Bone marrow (tissue), 2 donors: Measurements from ENCODE around the gene MNAT1.
"Not testable (repeated sequence)": the region's sequence is repeated elsewhere in the genome, so short reads cannot be mapped to it uniquely, and the experiment has no call there.

Experiments used
- DNase-seq, 2 donors: peaks; one replicate each; lab custom pipeline; 2025; lab: John Stamatoyannopoulos, UW

MNAT1 gene

DNA sequence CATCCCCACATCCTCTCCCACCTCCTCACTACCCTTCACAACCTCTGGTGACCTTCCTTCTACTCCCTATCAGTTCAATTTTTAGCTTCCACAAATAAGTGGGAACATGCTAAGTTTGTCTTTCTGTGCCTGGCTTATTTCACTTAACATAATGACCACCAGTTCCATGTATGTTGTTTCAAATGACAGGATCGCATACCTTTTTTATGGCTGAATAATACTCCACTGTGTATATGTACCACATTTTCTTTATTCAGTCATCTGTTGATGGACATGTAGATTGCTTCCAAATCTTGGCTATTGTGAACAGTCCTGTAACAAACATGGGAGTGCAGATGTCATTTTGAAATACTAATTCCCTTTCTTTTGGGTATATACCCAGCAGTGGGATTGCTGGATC is 147.7 kb downstream of the MNAT1 start:
- DNase-seq = no peak

DNA sequence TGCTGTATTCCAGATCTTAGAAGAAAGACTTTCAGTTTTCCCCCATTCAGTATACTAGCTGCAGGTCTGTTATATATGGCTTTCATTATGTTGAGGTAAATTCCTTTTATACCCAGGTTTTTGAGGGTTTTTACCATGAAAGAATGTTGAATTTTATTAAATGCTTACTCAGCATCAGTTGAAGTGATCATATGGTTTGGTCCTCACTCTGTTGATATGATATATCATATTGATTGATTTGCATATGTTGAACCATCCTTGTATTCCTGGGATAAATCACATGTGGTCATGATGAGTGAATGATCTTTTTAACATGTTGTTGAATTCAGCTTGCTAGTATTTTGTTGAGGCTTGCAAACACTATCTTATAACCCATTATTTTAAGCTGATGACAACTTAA is 149.6 kb downstream of the MNAT1 start:
- DNase-seq = no peak

DNA sequence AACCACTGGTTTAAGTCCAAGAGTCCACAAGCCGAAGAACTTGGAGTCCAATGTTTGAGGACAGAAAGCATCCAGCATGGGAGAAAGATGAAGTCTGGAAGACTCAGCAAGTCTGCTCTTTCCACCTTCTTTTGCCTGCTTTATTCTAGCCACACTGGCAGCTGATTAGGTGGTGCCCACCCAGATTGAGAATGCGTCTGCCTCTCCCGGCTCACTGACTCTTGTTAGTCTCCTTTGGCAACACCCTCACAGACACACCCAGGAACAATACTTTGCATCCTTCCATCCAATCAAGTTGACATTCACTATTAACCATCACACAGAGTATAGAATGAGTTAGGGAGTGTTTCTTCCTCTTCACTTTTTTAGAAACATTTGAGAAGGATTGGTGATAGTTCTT is 156.1 kb downstream of the MNAT1 start:
- DNase-seq = not testable (repeated sequence)

DNA sequence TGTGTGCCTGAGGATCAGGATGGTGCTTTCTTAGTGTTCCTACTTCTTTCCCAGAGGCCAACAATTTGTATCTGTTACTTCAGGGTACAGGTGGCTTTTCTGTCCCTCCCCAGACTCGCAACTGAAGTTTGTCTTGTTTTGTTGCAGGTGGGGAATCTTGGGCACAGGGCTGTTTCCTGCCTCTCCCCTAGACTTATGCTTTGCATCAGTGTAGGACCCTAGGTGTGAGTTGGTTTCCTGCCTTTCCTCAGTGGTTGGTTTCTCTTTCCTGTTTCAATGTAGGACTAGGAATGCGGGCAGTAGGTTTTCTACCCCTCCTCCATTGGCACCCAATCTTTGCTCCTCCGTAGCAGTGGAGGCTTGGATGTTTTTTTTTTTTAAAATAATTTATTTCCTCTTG is 159.3 kb downstream of the MNAT1 start:
- no peak for DNase-seq

DNA sequence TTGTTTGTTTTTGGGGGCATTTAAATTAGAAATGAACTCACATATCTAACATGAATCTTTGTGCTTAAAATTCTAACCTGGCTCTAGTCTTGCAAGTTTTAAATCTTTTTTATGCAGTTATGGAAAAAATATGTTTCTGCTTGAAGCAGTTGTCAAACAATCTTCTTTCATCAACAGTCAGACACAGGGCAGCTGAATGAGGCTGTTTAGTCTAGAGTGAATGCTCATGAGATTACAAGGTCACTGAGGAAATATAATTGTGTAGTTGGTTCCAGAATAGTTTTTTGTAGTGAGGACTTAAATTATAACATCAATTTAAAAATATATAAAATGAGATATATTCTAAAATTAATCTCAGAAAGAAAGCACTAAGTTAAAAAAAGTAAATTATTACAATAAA is 169.8 kb downstream of the MNAT1 start:
- no peak for DNase-seq

DNA sequence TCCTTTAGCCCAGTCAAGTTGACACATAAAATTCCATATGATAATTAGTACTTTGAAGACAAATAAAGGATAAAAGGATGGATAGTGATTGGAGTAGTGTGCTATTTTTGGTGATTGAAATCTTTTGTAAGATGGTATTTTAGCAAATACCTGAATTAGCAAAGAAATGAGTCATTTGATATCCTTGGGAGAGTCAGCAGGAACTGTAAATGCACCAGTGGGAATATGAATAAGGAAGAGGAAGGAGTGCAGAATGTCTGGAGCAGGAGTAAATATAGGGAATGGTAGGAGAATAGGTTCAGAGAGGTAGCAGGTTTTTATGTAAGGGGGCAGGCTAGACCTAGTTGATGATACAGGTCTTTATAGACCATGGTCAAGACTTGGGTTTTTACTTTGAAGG is 171.4 kb downstream of the MNAT1 start:
- DNase-seq = no peak

DNA sequence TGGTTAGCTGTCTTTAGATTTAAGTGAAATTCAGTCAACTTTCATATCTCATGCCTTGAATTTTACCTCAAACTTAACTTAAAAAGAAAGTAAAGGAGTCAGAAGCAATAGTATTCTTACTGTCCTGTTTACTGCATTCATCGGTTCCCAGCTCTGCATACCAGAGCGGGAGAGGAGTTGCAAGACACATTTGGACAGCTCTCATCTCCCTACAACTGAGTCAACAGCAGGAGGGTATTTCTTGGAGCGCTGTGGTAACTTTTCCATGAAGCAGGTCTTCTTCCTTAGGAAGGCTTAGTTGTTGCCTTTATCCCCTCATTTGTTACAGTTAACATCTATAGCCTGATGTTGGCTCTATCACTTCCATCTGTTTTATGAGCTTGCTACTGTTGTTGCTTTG is 181.2 kb downstream of the MNAT1 start:
- DNase-seq = no peak

DNA sequence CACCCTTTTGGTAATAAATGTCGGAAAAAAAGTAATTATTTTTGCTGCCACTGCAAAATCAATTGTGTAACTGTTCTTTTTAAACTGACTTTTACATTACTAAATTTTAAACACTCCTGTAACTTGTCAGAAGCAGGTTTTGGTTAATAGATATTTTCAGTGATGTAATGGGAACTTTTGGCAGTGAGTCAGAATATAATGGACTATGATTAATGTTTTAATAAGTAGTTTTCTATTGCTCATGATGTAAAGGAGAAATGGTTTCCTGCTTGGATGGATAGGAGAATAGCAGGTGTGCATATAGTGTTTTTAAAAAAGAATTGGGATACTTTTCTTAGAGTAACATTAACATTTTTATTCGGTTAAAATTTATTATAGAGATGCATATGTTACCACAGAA is 187.5 kb downstream of the MNAT1 start:
- DNase-seq = no peak

DNA sequence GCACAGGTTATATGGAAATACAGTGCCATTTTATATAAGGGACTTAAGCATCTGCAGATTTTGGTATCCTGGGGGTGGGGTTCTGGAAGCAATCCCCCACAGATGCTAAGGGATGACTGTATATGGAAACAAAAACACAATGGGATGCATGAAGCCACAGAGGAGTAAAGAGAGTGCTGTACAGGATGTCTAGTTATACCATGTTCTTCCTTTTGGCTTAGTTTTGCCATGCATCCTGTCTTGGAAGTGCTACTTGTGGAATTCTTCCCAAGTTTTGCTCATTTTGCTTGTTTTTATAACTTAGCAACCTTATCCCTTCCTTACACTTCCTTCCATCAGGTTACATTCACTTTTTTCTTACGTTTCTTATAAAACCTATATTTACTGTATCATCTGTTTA is 190.7 kb downstream of the MNAT1 start:
- DNase-seq = no peak

DNA sequence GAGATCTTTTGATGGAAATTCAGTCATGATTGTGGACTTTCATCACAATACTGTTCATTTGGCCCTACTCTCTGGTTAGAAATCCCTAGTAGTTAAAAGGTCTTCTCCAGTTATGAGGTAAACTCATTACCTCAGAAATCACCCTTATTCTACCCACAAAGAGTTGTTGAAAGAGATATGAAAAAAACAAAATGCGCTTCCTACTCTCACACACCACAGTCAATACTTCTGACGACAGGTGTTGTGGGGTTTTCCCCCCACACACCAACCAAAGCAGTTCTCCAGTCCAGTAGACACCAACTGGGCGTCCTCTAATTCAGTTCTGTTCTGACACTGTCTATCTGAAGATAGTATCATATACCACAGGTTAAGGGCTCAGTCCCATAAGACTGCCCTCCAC is 191.4 kb downstream of the MNAT1 start:
- DNase-seq = no peak

DNA sequence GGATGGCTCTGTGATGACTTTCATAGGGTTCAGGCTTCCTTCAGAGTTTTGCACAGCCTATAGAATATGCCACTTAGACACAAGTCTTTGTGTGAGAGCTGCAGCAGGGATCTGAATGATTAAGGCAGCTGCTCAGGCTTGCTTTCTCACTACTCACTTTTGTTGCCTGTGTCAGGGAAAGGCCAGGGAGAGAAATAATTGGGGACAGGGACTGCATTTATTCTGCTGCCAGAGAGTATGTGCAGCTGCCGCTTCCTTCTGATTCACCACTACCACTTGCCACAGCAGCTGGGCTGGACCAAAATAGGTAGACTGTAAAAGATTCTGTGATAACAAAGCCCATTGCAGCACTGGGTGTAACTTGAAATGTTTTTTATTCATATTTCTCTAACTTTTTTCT is 196.7 kb downstream of the MNAT1 start:
- no peak for DNase-seq

DNA sequence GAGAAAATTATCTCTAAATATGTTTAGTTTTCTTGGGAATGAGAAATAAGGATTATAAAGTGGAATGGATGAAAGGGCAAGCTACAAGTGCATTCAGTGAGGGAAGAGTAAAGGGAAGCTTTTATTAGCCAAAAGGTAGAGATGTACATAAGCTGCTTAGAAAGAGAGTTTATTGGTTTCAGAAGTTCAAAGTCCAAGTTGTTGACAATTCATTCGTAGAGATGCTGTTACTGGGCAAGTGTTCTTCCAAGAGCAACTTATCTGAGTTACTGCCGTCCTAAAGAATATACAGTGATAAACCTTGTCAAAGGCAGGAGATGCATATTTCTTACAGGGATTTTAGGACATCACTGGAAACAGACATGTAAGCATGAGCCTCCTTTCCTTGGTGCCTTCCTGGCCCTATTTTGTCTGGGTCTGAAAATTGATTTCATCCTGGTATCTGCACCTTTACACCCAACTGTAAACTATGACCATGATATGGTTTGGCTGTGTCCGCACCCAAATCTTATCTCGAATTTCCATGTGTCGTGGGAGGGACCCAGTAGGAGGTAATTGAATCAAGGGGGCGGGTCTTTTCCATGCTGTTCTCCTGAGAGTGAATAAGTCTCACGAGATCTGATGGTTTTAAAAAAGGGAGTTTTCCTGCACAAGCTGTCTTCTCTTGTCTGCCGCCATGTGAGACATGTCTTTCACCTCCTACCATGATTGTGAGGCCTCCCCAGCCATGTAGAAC is 199.5 kb downstream of the MNAT1 start:
- no peak for DNase-seq

DNA sequence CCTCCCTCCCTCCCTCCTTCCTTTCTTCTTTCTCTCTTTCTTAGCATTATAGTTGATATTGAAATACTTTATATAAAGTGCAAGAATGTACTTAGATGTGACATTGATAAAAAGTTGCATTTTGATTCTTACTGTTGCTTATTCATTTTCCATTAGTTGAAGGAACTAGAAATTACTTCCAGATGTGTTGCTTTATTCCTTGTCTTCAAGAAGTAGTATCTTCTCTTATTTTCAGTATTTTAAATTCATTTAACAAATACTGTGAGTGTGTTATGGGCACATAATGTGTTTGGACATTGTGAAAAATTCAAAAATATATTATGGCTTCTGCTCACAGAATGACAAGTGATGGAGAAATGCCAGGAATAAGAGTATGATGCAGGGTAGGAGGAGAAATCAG is 200.8 kb downstream of the MNAT1 start:
- DNase-seq = no peak

DNA sequence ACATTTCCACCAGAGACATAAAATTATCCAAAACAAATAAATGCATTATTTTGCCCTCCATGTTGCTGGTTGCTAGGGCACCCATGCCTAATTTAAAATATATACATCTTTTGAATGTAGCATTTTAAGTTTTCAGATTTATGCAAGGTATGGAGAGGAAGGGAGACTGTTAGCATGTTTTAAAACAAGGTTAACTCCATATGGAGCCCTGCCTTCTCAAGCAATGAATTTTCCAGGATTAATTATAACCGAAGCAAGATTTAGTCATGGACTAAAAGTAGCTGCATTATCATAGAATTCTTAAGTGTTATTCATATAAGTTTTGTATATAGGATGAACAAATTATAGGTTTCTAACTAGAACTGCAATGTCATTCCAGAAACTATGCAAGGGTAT is 209.1 kb downstream of the MNAT1 start:
- DNase-seq = no peak

DNA sequence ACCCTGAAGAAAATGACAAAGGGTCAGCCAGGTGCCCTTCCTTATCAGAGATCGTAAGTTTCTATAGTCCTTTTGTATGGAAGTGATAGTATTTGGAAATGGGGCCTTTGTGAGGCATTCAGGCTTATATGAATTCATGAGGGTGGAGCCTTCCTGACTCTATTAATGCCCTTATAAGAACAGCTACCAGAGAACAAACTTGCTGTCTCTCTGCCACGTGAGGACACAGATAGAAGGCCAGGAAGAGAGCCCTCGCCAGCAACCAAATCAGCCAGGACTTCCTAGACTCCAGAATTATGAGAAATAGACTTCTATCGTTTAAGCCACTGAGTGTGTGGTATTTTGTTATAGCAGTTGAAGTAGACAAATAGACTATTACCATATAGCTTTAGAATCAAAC is 209.6 kb downstream of the MNAT1 start:
- DNase-seq = no peak

DNA sequence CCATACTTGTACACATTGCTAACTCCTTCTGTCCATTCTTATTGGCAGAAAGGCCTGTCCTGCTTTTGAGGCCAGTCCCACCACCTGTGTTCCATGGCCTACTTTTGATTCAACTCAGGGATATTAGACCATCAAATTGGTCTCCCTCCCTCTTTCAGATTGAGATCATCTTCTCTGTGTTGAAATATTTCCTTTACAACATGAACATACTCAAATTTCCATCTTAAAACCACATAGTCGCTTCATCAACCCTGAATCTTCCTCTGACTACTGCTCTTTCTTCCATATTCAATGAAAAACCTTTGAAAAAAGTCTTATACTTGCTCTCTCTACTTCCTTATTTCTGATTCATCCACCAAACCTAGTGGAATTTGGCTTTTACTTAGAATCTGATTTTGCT is 211.4 kb downstream of the MNAT1 start:
- DNase-seq = no peak

DNA sequence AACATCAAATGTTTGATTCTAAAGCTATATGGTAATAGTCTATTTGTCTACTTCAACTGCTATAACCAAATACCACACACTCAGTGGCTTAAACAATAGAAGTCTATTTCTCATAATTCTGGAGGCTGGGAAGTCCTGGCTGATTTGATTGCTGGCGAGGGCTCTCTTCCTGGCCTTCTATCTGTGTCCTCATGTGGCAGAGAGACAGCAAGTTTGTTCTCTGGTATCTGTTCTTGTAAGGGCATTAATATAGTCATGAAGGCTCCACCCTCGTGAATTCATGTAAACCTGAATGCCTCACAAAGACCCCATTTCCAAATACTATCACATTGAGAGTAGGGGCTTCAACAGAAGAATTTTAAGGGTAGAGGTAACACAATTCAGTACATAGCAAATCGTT is 212.2 kb downstream of the MNAT1 start:
- DNase-seq = no peak

DNA sequence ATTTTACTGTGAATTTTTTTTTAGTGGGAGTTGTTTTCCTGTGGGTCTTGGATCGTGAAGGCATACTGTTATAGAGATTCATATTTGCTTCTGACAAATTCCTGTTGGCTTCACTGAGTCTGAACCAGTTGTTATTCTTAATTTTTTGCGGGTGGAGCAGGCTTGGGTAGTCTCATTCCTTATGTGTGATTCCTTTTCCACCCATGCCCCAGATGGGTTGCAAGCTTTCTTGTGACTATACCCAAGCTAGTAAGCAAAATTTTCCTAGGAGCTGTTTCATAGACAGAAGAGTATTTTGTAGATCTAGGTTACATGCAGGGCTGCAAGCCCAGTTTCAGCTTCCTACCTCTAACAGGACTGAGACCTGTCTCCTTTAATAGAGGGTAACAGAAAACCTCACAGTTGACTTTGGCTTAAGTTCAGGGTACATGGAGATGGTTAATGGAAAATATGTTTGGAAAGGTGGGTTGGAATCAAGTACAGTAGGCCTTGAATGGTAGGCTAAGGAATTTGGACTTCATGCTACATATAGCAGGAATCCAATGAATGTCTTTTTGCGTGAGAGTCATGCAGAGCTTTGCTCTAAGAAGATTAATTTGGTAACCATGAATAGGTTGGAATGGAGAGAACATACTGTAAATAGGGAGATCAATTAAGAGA is 217.3 kb downstream of the MNAT1 start:
- DNase-seq = no peak

DNA sequence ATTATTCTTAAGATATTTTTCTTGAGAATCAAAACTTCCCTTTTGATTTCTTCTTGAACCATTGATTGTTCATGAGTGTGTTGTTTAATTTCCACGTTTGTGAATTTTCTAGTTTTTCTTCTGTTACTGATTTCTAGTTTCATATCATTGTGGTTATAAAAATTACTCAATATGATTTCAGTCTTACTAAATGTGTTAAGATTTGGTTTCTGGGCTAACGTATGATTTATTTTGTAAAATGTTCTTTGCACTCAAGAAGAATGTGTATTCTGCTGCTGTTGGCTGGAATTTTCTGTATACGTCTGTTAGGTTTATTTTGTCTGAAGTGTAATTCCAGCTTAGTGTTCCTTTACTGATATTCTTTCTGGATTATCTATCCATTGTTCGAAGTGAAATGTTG is 221.6 kb downstream of the MNAT1 start:
- DNase-seq = no peak

DNA sequence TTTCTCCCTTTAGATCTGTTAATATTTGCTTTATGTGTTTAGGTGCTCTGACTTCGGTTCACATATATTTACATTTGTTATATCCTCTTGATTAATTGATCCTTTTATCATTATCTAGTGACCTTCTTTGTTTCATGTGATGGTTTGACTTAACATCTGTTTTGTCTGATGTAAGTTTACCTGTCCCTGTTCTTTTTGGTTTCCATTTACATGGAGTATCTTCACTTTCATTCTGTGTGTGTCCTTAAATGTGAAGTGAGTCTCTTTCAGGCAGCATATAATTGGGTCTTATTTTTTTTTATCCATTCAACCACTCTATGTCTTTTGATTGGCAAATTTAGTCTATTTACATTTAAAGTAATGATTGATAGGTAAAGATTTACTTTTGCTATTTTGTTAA is 222.1 kb downstream of the MNAT1 start:
- no peak for DNase-seq

DNA sequence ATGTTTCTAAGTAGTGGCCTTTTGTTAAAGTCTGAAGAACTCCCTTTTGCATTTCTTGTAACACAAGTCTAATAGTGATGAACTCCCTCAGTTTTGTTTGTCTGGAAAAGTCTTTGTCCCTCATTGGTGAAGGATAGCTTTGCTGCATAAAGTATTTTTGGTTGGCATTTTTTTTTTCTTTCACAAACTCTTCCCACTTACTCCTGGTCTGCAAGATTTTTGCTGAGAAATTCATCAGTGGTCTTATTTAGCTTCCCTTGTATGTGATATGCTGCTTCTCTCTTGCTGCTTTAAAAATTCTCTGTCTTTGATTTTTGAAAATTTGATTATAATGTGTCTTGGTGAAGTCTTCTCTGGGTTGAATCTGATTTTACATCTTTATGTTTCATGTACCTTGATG is 223.6 kb downstream of the MNAT1 start:
- no peak for DNase-seq

DNA sequence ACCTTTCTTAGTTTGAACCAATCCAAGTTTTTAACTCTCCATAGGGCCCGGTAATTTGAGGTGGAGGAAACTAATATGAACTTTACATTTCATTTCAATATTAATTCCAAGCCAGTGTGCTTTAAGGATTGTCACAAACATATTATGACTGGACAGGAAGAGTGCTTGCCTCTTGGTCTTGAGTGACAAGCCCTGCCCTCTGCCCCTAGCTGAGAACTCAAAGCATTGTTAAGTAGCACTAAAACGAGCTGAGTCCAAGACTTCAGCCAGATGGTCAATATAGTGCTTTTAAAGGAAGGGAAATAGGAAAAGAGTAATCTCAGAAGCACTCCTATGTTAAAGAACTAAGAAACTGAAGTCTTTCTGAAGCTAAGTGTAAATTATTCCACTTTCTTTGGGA is 229.2 kb downstream of the MNAT1 start:
- no peak for DNase-seq

DNA sequence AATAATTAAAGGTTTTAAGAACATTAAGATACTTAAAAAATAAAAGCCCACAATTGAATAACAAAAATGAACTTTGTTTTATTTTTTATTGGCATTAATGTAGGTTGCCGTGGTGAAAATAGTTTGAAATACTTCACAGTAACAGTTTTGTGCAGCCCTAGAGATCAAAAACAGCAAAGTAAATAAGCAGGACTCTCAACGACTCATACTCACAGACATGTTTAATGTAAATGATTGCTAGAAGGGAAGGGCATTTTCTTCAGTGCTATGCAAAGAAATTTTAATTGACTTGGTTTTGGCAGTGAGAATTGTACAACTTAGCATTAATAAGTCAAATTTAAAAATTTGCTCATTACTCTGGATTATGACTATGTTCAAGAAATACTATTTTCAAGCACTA is 230.3 kb downstream of the MNAT1 start:
- no peak for DNase-seq

DNA sequence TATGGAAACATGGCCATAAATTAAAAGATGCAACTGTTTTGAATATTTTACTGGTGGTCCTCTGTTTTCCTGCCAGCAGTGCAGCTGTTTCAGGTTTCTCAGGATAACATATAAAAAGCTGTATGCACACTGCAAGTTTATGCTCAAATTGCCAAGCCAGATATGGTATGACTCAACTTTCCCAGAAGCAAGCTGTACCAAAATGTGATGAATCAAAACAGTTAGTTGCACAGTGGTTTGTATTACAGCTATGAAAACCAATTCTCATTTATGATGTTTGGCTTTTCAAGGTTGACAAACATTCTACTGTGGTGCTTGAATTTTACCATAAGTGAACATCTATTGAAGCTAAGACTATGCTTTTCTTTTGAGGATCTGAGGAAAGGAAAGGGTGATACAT is 230.8 kb downstream of the MNAT1 start:
- no peak for DNase-seq
